HG03378 (cell line): ENCODE data around the gene HCN1.

Experiments used
- ATAC-seq: cut with Tn5 transposase; IDR thresholded peaks from one replicate; pipeline ENCODE4 v1.9.1; 2021; ENCODE audit warnings: mild to moderate bottlenecking, moderate library complexity; ENCODE audit not compliant: unreplicated experiment

HCN1 gene

GRCh38 chr5:45696206-45696836, at the start of gene HCN1:
Gene HCN1 (minus strand): TSS chr5:45696380.
- ATAC-seq, result peak; percentile 83

GRCh38 chr5:45741110-45741509, 44.9 kb upstream of the HCN1 start:
- ATAC-seq, result no peak

DNA sequence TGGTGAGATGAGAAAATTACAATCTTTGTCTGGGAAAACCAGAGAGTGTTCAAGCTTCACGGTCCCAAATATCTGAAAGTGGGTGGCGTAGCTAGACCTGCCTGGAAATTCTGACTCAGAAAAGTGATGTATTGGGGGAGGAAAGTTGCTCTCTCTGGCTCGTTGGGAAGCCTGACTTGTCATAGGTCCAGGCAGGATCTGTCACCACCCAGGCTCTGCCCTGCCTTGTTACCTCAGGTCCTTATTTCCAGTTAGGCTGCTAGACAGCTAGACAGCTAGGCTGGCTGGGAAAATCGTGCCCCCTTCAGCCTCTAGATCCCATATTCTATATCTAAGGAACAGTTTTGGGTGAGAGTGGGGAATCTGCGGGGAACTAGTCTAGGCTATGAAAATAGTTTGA, 41.0 kb upstream of the HCN1 start:
- ATAC-seq, result no peak

GRCh38 chr5:45725537-45725936, 29.4 kb upstream of the HCN1 start:
- ATAC-seq, result no peak

GRCh38 chr5:45697201-45697600, 1.0 kb upstream of the HCN1 start:
- no peak for ATAC-seq

- ATAC-seq, result no peak
Measured at GRCh38 chr5:45695804-45696156, 400 bp downstream of the HCN1 start.

GRCh38 chr5:45694971-45695803, 993 bp downstream of the HCN1 start:
- no peak for ATAC-seq

DNA sequence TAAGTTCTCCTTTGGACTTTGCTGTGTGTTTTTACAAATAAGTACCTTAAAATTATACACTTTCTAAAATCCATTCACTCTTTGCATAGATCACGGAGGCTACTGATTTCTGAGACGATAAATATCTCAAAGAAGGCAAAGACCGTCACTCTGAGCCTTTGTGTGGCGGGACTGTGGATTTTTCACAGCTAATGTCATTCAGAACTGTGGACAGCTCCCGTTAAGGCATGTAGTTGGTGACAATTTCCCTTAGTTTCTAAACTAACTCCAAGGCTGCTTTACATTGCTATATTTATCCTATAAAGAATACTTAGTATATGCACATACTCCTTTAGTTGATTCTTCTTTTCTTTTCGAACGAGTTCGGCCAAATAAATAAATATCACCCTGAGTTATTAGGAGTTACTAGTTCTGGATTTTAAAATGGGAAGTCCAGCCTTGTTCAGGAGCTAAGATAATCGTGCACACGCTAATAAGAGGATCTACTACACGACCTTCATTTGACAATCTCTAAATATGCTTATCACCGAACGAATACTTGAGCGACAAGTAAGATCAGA, 1.8 kb downstream of the HCN1 start:
- no peak for ATAC-seq

GRCh38 chr5:45692481-45692880, 3.7 kb downstream of the HCN1 start:
- no peak for ATAC-seq

GRCh38 chr5:45691656-45692055, 4.5 kb downstream of the HCN1 start:
- no peak for ATAC-seq

GRCh38 chr5:45687701-45688100, 8.5 kb downstream of the HCN1 start:
- ATAC-seq, result no peak

- ATAC-seq, result no peak
Measured at GRCh38 chr5:45686620-45687019, 9.6 kb downstream of the HCN1 start.

- ATAC-seq, result no peak
Measured at GRCh38 chr5:45684118-45684517, 12.1 kb downstream of the HCN1 start.

GRCh38 chr5:45680950-45681349, 15.2 kb downstream of the HCN1 start:
- ATAC-seq, result no peak

GRCh38 chr5:45677524-45677923, 18.7 kb downstream of the HCN1 start:
- ATAC-seq, result no peak

DNA sequence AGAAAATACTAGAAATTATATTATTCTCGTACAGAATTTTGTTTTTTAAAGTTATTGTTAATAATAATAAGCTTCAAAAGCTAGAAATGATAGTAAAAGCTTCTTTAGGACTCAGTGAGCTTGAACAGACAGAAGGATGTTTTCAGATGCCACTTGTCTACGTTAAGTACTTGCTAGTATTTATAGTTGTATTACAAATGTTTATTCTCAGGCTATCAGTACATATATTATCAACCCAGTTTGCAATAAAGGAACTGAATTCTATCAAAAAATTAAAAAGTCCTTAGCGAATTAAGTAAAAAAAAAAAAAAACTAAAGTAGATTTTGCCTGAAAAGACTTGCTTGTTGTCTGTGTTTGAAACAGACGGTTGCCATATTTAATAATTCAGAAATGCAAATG, 23.9 kb downstream of the HCN1 start:
- no peak for ATAC-seq

DNA sequence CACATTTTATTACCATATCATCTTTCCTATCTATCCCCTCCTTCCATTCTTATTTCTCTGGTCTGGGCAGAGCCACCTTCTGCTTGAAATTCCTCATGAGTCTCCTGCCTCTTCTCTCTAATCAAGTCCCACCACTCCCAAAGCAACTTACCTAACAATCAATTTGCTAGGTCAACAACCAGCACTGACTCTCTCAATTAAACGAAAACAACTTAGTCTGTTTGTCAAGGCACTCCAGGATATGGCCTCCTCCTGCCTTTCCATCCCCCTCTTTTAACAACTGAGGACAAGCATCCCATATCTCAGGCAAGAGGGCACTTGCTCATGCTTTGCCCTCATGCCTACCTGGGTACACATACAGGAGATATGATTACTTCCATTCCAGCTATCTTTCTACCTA, 47.4 kb downstream of the HCN1 start:
- ATAC-seq, result no peak

DNA sequence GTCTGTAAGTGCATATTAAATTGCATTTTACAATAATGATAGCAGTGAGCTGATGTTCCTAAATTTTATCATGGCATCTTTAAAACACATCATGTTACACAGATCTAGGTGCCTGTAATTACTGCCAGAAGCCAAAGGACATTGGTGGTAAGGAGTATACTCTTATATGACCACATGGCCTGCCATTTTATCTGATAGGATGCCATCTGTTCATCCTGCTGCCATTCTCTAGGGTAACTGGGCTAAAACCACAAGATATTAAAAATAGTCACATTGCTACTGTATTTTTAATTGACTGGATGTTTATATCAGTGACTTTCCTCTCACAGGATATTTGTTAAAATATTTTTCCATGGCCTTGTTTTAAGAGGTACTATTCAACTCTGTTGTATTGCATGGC, 53.1 kb downstream of the HCN1 start:
- ATAC-seq, result no peak

DNA sequence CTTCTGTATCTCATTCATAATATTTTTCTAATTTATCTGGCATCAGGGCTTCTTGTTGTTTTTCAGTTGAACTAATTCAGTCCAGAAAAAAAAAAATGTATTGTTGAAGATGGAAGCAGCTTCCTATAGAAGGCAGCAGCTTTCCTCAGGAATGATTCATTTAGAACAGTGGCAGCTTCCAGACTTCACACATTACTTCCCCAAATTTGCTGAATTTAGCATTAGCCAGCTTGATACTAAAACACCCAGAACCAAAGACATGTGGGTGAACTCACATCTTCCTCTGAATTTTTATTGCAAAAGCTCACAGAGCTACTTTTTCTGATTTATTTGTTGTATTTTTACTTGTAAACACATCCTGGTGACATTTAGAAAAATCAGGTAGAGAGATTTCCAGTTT, 53.8 kb downstream of the HCN1 start:
- no peak for ATAC-seq

DNA sequence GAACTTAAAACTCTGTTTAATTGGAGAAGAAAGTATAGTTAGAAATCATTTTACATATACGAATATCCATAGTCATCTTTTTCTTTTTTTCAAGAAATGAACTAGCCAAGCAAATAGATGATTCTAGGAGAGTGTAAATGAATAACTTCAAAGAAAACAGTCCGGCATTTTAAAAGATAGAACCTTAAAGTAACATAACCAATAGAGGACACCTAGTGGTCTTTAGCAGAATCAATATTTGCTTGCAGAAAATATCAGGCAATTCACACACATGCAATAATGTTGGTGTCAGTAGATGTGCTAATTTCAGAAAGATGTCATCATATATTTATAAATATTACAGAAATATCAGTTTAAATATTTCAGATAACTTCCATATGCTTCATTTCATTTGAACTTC, 57.1 kb downstream of the HCN1 start:
- no peak for ATAC-seq

GRCh38 chr5:45627076-45627656, 69.0 kb downstream of the HCN1 start:
- no peak for ATAC-seq

DNA sequence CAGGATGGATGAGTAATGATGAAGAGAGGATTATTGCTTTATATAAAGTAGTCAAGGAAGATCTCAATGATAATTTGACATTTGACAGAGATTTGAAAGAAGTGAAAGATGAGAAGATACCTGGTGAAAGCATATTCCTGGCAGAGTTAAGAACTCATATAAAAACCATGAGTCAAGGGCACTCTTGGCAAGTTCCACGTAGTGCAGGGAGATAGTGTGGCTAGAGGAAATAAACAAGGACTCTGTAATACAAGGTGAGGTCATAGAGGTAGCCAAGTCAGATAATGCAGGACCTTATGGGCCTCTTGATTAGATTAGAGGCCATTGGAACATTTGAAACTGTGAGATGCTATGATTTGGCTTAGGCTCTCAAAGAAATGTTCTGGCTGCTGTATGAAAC, 72.3 kb downstream of the HCN1 start:
- no peak for ATAC-seq
